GM10266 (cell line): ENCODE data around the gene C8B.

Experiments
- DNase-seq: peaks from one replicate; pipeline ENCODE4 v3.0.0; 2012; ENCODE audit errors: extremely low spot score
- TF ChIP-seq, protein P1 (sequence below): IDR thresholded peaks from 2 replicates; pipeline ENCODE4 v1.5.1; 2012; ENCODE audit warnings: mild to moderate bottlenecking, low read depth; ENCODE audit not compliant: control insufficient read depth, insufficient read depth; ENCODE audit errors: missing control alignments

The C8B gene

GRCh38 chr1:56985857-56986256, 20.0 kb upstream of the C8B start:
- DNase-seq = no peak
- TF ChIP-seq, protein P1, sequence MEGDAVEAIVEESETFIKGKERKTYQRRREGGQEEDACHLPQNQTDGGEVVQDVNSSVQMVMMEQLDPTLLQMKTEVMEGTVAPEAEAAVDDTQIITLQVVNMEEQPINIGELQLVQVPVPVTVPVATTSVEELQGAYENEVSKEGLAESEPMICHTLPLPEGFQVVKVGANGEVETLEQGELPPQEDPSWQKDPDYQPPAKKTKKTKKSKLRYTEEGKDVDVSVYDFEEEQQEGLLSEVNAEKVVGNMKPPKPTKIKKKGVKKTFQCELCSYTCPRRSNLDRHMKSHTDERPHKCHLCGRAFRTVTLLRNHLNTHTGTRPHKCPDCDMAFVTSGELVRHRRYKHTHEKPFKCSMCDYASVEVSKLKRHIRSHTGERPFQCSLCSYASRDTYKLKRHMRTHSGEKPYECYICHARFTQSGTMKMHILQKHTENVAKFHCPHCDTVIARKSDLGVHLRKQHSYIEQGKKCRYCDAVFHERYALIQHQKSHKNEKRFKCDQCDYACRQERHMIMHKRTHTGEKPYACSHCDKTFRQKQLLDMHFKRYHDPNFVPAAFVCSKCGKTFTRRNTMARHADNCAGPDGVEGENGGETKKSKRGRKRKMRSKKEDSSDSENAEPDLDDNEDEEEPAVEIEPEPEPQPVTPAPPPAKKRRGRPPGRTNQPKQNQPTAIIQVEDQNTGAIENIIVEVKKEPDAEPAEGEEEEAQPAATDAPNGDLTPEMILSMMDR = no peak

DNA sequence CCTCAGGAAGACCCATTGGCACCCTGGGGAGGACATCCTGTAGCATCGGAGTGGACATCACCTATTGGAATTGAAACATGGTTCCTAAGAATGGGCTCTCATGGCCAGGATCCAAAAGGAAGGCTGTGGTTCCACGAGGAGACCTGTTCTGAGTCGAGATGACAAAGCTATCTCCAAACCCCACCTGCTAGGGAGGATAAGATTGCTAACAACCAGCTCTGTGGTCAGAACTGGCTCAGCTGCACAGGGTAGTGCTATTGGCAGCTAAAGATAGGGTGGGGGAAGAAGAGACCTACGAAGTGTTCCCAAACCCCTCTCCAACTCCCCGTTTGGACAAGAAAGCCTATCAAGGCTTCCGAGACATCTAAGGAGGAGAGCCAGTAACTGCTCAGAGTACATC, 17.7 kb upstream of the C8B start:
- DNase-seq = no peak
- TF ChIP-seq, protein P1 = no peak

DNA sequence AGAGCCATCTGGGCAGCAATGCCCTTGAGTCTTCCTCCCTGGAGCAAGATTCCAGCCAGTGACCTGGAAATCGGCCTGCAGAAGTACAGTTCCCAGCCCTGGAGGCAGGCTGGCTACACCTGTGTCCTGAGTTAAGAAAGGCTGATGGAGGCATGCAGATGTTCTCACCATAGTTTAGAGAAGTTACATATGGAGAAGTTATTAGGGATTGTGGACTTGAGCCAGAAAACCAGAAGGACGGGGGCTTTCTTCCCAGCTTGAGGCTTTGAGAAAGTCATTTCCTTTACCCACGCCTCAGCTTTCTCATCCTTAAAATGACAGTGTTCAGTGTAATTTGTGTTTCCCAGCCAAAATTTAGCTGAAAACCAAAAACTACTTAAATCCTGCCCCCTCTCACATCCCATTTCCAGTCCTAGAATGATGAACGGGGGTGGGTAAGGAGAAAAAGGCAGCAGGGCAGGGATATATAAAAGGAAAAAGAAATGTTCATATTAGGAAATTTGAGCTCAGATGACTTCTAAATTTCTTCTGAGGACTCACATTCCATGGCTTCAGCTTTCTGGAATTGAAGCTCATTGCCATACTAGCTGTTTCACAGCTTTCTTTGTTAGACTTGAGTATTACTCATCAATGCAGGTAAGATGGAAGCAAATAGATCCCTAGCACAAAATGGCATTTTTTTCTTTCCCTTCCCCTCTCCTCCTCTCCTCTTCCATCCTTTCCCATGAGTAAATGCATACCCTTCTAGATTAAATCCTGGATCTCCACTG, 14.4 kb upstream of the C8B start:
- TF ChIP-seq, protein P1 = no peak
- no peak for DNase-seq

GRCh38 chr1:56978819-56979218, 13.0 kb upstream of the C8B start:
- no peak for DNase-seq
- TF ChIP-seq, protein P1 = no peak

- TF ChIP-seq, protein P1 = no peak
- no peak for DNase-seq
Measured at GRCh38 chr1:56977910-56978309, 12.1 kb upstream of the C8B start.

DNA sequence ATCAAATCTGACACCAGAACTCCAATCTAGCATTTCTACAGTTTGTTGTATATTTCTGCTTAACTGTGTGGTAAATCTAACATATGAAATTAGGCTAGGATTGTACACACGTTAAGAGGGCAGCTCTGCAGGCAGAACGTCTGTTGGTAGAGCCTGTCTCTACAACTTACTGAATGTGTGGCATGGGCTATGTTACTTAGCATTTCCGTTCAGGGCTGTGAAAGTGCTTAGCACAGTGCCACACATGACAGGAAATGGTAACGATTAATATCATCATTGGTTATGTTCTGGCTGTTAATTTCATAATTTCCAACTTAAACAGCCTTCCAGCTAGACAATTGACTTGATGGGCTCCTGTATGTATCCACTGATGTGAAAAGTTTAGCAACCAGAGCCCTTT, 9.6 kb upstream of the C8B start:
- TF ChIP-seq, protein P1 = no peak
- no peak for DNase-seq

DNA sequence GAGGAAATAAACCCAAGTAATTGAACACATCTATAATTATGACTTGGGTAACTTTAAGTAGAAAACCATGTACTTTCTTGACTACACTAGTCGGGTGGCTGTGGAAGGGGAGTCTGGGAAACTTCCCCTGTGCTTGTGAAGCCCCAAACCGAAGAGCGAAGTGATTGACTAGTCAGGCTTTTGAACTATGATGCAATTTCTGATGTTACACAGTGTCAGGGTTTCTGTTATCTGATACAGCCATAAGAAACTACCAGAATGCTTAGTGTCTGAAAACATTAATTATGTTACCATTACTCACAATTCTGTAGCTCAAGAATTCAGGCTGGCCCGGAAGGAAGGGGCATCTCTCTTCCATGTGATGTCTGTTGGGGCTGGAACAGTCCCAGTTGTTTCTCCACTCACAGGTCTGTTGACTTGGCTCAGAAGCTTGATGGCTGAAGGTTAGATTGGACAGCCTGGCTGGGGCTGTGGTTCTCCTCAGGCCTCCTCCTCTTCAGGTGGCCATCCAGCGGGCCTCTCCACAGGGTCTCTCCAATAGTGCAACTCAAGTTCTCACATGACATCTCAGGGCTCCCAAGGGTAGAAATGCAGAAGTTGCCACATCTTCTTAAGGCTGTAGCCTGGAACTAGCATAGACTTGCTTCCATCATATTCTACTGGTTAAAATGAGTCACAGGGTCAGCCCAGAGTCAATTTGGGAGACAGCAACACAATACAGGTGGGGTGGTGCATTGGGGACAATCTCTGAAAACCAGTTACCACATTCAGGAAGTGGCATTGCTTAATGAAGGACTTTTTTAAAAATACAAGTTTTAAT, 8.3 kb upstream of the C8B start:
- TF ChIP-seq, protein P1 = no peak
- DNase-seq = no peak
